ENCODE results near the gene HCN3.

Gene HCN3

DNA sequence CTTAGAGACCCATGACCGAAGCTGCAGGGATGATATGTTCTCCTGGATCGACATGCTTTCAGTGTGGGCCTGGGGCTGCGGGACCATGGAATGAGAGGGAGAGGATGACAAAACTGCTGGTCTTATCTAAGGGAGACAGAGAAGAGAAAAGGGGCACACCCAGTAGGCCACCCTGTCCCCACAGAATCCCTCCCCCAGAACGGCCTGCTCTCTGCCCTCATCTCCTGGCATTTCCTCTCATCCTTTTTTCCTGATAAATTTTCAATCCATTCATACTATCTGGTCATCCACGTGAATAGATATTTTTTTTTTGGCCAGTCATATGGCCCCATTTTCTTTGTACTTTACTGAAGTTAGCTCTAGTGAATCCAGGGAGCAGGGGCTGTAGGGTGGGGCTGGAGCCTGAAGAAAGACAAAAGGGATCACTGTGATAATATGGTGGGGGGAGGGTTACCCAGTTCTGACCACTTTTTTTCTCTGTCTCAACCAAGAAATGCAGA lies 24.1 kb downstream of the HCN3 start, which contains the start of gene PKLR:
Gene PKLR (minus strand): TSS at position 97 of the 500 bp plus-strand sequence. CDS start 43 bp downstream, at position 54.
- no peak for TF ChIP-seq SIN3A (IDR thresholded peaks at IDR 0.05; ENCODE audit: borderline replicate concordance, insufficient read depth, low read length)
- TF ChIP-seq TAF1 (IDR thresholded peaks at IDR 0.05; ENCODE audit: borderline replicate concordance, insufficient read depth, low read length), result no peak

DNA sequence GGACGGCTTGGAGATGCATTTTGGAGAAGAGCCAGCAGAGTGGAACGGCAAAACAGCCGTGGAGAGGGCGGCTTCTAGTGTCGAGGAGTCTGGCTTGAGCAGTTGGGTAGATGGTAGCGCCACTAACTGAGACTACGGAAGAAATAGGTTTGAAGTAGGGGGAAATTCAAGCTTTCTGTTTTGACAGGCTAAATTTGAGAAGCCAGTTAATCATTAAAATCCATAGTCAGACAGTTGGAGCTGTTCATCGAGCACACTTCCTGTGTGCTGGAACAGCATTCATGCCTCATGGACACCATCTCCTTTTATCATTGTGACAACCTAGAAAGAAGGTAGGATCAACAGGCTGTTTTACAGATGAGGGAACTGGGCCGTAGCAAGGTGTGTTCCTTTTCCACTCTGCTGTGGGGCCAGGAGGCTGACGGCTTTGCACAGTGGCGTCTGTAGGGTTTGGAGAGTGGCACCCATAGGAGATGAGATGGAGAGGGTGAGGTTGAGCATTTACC lies 27.3 kb downstream of the HCN3 start:
- TF ChIP-seq REST (IDR thresholded peaks at IDR 0.05; ENCODE audit: insufficient read depth in 1 of 2, low read depth in 2 of 2, low read length in 2 of 2), result no peak
- TF ChIP-seq TAF1 (IDR thresholded peaks at IDR 0.05; ENCODE audit: borderline replicate concordance, insufficient read depth, low read length), result no peak
- TF ChIP-seq FOXP2 (optimal IDR thresholded peaks at IDR 0.05; ENCODE audit: borderline replicate concordance, extremely low read depth, extremely low read length, insufficient read depth), result no peak
- no peak for TF ChIP-seq POLR2AphosphoS5 (IDR thresholded peaks at IDR 0.05; ENCODE audit: low read depth, low read length)
- no peak for TF ChIP-seq SIN3A (IDR thresholded peaks at IDR 0.05; ENCODE audit: borderline replicate concordance, insufficient read depth, low read length)

DNA sequence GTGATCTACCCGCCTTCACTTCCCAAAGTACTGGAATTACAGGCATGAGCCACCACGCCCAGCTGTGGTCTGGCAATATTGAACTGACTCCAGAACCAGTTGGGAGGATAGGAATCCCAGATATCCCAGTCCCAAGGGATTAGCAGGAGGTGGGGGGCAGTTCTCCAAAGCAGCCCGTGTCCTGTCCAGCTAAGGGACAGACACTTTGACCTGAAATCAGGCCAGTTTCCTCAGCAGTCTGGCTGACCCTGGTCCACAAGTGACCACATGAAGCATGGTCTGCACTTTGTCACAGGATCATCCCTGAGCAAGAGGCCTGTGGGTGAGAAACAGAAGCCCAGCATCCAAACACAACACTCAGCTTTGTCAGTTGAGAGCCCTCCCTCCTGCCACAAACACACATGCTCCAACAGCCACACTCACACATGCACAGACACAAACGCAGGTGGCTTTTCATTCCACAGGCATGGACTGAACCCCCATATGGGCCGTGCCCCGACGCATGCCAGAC lies 28.7 kb downstream of the HCN3 start:
- TF ChIP-seq REST (IDR thresholded peaks at IDR 0.05; ENCODE audit: insufficient read depth in 1 of 2, low read depth in 2 of 2, low read length in 2 of 2) (no peak), TAF1 (IDR thresholded peaks at IDR 0.05; ENCODE audit: borderline replicate concordance, insufficient read depth, low read length) (no peak), FOXP2 (optimal IDR thresholded peaks at IDR 0.05; ENCODE audit: borderline replicate concordance, extremely low read depth, extremely low read length, insufficient read depth) (no peak), POLR2AphosphoS5 (IDR thresholded peaks at IDR 0.05; ENCODE audit: low read depth, low read length) (no peak), SIN3A (IDR thresholded peaks at IDR 0.05; ENCODE audit: borderline replicate concordance, insufficient read depth, low read length) (no peak)

DNA sequence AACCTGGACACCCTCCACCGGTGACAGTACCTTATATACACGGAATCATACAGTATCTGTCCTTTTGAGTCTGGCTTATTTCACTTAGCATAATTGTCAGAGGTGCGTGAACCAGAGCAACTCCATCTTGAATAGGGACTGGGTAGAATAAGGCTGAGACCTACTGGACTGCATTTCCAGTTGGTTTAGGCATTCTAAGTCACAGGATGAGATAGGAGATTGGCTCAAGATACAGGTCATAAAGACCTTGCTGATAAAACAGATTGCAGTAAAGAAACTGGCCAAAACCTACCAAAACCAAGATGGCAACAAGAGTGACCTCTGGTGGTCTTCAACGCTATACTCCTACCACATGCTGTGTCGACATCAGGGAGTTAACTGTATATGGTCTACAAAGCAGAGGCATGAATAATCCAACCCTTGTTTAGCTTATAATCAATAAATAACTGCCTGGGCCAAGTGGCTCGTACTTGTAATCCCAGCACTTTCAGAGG lies 30.0 kb downstream of the HCN3 start:
- TF ChIP-seq POLR2AphosphoS5 (IDR thresholded peaks at IDR 0.05; ENCODE audit: low read depth, low read length) (no peak), REST (IDR thresholded peaks at IDR 0.05; ENCODE audit: insufficient read depth in 1 of 2, low read depth in 2 of 2, low read length in 2 of 2) (no peak), FOXP2 (optimal IDR thresholded peaks at IDR 0.05; ENCODE audit: borderline replicate concordance, extremely low read depth, extremely low read length, insufficient read depth) (no peak), SIN3A (IDR thresholded peaks at IDR 0.05; ENCODE audit: borderline replicate concordance, insufficient read depth, low read length) (no peak), TAF1 (IDR thresholded peaks at IDR 0.05; ENCODE audit: borderline replicate concordance, insufficient read depth, low read length) (no peak)

- 0 out of 4 replicates have a peak, but pooled peaks of 1 of the 2 experiments have one; percentile 44 for TF ChIP-seq REST (IDR thresholded peaks at IDR 0.05; ENCODE audit: insufficient read depth in 1 of 2, low read depth in 2 of 2, low read length in 2 of 2)
- TF ChIP-seq FOXP2 (optimal IDR thresholded peaks at IDR 0.05; ENCODE audit: borderline replicate concordance, extremely low read depth, extremely low read length, insufficient read depth), result peak; percentile 85
- TF ChIP-seq TAF1 (IDR thresholded peaks at IDR 0.05; ENCODE audit: borderline replicate concordance, insufficient read depth, low read length), result no peak
- TF ChIP-seq SIN3A (IDR thresholded peaks at IDR 0.05; ENCODE audit: borderline replicate concordance, insufficient read depth, low read length), result peak; percentile 61; the same call in 1 of the 2 replicates
- TF ChIP-seq POLR2AphosphoS5 (IDR thresholded peaks at IDR 0.05; ENCODE audit: low read depth, low read length), result peak; percentile 95
Observed at GRCh38 chr1:155308493-155309422, 31.5 kb downstream of the HCN3 start, which contains the start of gene FDPS. Gene FDPS (plus strand): TSS chr1:155308866. CDS start chr1:155309790, 924 bp downstream.
